ENCODE results near the gene TRIO. TPM values are rescaled to one million over a fixed set of nuclear protein-coding genes. Genes with fewer than 3 reads are reported as not detected.

Gene TRIO
- total RNA-seq, 1 experiment from 2014 or later: 99.8 TPM

GRCh38 chr5:14251733-14252132 is 108.6 kb downstream of the TRIO start:
- POLR2A ChIA-PET (ENCODE audit: low non-redundant PET): no interaction called here
- Histone ChIP-seq H3K27me3 (replicated peaks; ENCODE audit: insufficient read depth, low read depth, low read length, poor library complexity) (no peaks in the 10 kb centered on the region), H3K9me3 (ENCODE audit: low read depth, low read length, poor library complexity, severe bottlenecking) (peaks cover 6% of the 10 kb centered on the region), H3K36me3 (ENCODE audit: insufficient read depth, low read length, poor library complexity, severe bottlenecking) (no peaks in the 10 kb centered on the region), H3K4me1 (ENCODE audit: insufficient read depth, low read length, poor library complexity, severe bottlenecking) (peaks cover 18% of the 10 kb centered on the region), H3K27ac (ENCODE audit: low read depth, low read length, poor library complexity, severe bottlenecking) (no peak overlapping the region), H3K4me3 (ENCODE audit: low read depth, low read length, poor library complexity, severe bottlenecking) (no peak overlapping the region)
- intact Hi-C loops (cut with micrococcal nuclease; ENCODE audit: unreplicated experiment): no loop called here
- CTCF ChIA-PET: no interaction called here
- DNase-seq (ENCODE audit: low spot score): no peak
- no TSS peak for BruUV-seq (replicated peaks)
- TF ChIP-seq EZH2 (IDR thresholded peaks at IDR 0.05; ENCODE audit: borderline replicate concordance, low read depth, low read length, poor library complexity, severe bottlenecking) (no peak), CTCF (conservative IDR thresholded peaks at IDR 0.05; ENCODE audit: low read depth, low read length) (no peak)

- intact Hi-C loops (cut with micrococcal nuclease; ENCODE audit: unreplicated experiment): no loop called here
- POLR2A ChIA-PET (ENCODE audit: low non-redundant PET): no interaction called here
- no peak overlapping the region for H3K27ac ChIP-seq (ENCODE audit: low read depth, low read length, poor library complexity, severe bottlenecking)
Measured at GRCh38 chr5:14252793-14253192, 109.7 kb downstream of the TRIO start.

GRCh38 chr5:14254686-14255085 is 111.5 kb downstream of the TRIO start:
- no peak for TF ChIP-seq CTCF (conservative IDR thresholded peaks at IDR 0.05; ENCODE audit: low read depth, low read length)
- TF ChIP-seq EZH2 (IDR thresholded peaks at IDR 0.05; ENCODE audit: borderline replicate concordance, low read depth, low read length, poor library complexity, severe bottlenecking): no peak
- DNase-seq (ENCODE audit: low spot score): no peak
- Histone ChIP-seq H3K4me1 (ENCODE audit: insufficient read depth, low read length, poor library complexity, severe bottlenecking) (peaks cover 13% of the 10 kb centered on the region), H3K27me3 (replicated peaks; ENCODE audit: insufficient read depth, low read depth, low read length, poor library complexity) (no peaks in the 10 kb centered on the region), H3K36me3 (ENCODE audit: insufficient read depth, low read length, poor library complexity, severe bottlenecking) (no peaks in the 10 kb centered on the region), H3K9me3 (ENCODE audit: low read depth, low read length, poor library complexity, severe bottlenecking) (peaks cover 6% of the 10 kb centered on the region), H3K4me3 (ENCODE audit: low read depth, low read length, poor library complexity, severe bottlenecking) (no peak overlapping the region), H3K27ac (ENCODE audit: low read depth, low read length, poor library complexity, severe bottlenecking) (no peak overlapping the region)
- ChIA-PET CTCF (no interaction called here), POLR2A (ENCODE audit: low non-redundant PET) (no interaction called here)
- BruUV-seq (replicated peaks): no TSS peak
- intact Hi-C loops (cut with micrococcal nuclease; ENCODE audit: unreplicated experiment): no loop called here

More at GRCh38 chr5:14252793-14253192, 109.7 kb downstream of the TRIO start:
- Histone ChIP-seq H3K36me3 (ENCODE audit: insufficient read depth, low read length, poor library complexity, severe bottlenecking) (no peaks in the 10 kb centered on the region), H3K4me3 (ENCODE audit: low read depth, low read length, poor library complexity, severe bottlenecking) (no peak overlapping the region), H3K4me1 (ENCODE audit: insufficient read depth, low read length, poor library complexity, severe bottlenecking) (peaks cover 18% of the 10 kb centered on the region), H3K9me3 (ENCODE audit: low read depth, low read length, poor library complexity, severe bottlenecking) (peaks cover 6% of the 10 kb centered on the region), H3K27me3 (replicated peaks; ENCODE audit: insufficient read depth, low read depth, low read length, poor library complexity) (no peaks in the 10 kb centered on the region)
- no peak for DNase-seq (ENCODE audit: low spot score)
- TF ChIP-seq EZH2 (IDR thresholded peaks at IDR 0.05; ENCODE audit: borderline replicate concordance, low read depth, low read length, poor library complexity, severe bottlenecking): no peak
- no peak for TF ChIP-seq CTCF (conservative IDR thresholded peaks at IDR 0.05; ENCODE audit: low read depth, low read length)
- BruUV-seq (replicated peaks): no TSS peak
- CTCF ChIA-PET: no interaction called here

Data from A673 (cell line).